Panc1 (cell line): ENCODE data around the gene VPS37B. TPM values are rescaled to one million over a fixed set of nuclear protein-coding genes. Genes with fewer than 3 reads are reported as not detected.
A peak's percentile ranks its signal among the peaks of the same experiment; 100 is the strongest.

Experiments used
- ATAC-seq: fragments of 200-7000 bp; cut with Tn5 transposase; 2 replicates; pipeline ENCODE4 v1.9.1; 2020; ENCODE audit warnings: mild to moderate bottlenecking, moderate library complexity
- BruUV-seq: library from RNA; stranded (reverse); fragments of 400-500 nt; replicated peaks from 2 replicates; lab custom pipeline; 2021; lab: Mats Ljungman, UMichigan
- CTCF ChIA-PET: fragments of 300-600 bp; sonication (Branson Sonifier 250); formaldehyde crosslinking; loops from one replicate; lab custom pipeline; 2022; ENCODE audit warnings: antibody characterized with exemption; lab: Charles Lee
- POLR2A ChIA-PET: fragments of 300-600 bp; sonication (Branson Sonifier 250); formaldehyde crosslinking; loops from one replicate; lab custom pipeline; 2022; ENCODE audit warnings: antibody characterized with exemption; lab: Charles Lee
- DNase-seq: peaks from one replicate; pipeline ENCODE4 v3.0.0-alpha.2; 2010; ENCODE audit warnings: low read depth, low spot score
- H3K27ac ChIP-seq: 2 replicates; pipeline ENCODE4 v1.5.1; 2011; ENCODE audit warnings: mild to moderate bottlenecking, low read length, inconsistent platforms
- H3K27me3 ChIP-seq: fragments of 200-500 bp; sonication (Bioruptor generic); 2 replicates; pipeline ENCODE4 v1.6.0; 2014; ENCODE audit warnings: low read length, inconsistent platforms; ENCODE audit not compliant: control insufficient read depth, insufficient read depth
- H3K36me3 ChIP-seq: fragments of 200-500 bp; sonication (Bioruptor generic); 2 replicates; pipeline ENCODE4 v1.5.1; 2014; ENCODE audit warnings: inconsistent platforms, mild to moderate bottlenecking, low read length, moderate library complexity; ENCODE audit not compliant: control insufficient read depth, insufficient read depth
- H3K4me1 ChIP-seq: 2 replicates; pipeline ENCODE4 v1.5.1; 2011; ENCODE audit warnings: inconsistent platforms, mild to moderate bottlenecking, low read length, moderate library complexity; ENCODE audit not compliant: control insufficient read depth, insufficient read depth
- H3K4me3 ChIP-seq, 2 experiments: 2 replicates each; pipeline ENCODE4 v1.5.1; 2011 to 2012; ENCODE audit warnings: low read depth in 2 of 2, low read length in 2 of 2, mild to moderate bottlenecking in 2 of 2, inconsistent platforms in 1 of 2, moderate library complexity in 1 of 2
- H3K9me3 ChIP-seq: fragments of 200-500 bp; sonication (Bioruptor generic); 2 replicates; pipeline ENCODE4 v1.5.1; 2014; ENCODE audit warnings: low read depth, mild to moderate bottlenecking, inconsistent platforms, low read length, moderate library complexity; ENCODE audit not compliant: control insufficient read depth, insufficient read depth
- POLR2AphosphoS5 ChIP-seq: IDR thresholded peaks from 2 replicates; pipeline ENCODE4 v1.6.1; 2012; ENCODE audit warnings: mild to moderate bottlenecking, low read depth, low read length, moderate library complexity
- SIN3A ChIP-seq: IDR thresholded peaks from 2 replicates; pipeline ENCODE4 v1.6.1; 2012; ENCODE audit warnings: low read depth, mild to moderate bottlenecking, low read length, moderate library complexity, borderline replicate concordance; ENCODE audit not compliant: insufficient read depth
- TCF7L2 ChIP-seq: IDR thresholded peaks from 2 replicates; pipeline ENCODE4 v1.6.1; 2011; ENCODE audit warnings: mild to moderate bottlenecking, low read depth, low read length, inconsistent platforms
- in situ Hi-C: cut with HindIII; loops from 2 replicates; pipeline ENCODE4 v1.10.0; 2016; ENCODE audit warnings: low sequenced_read_pairs, low pct_unique_long_range_greater_than_20kb
- intact Hi-C: fragments of 100-400 bp; cut with micrococcal nuclease; formaldehyde crosslinking; loops from one replicate; pipeline ENCODE4 v1.10.0; 2022; ENCODE audit not compliant: unreplicated experiment
- total RNA-seq: library from RNA; stranded (reverse); gene quantifications from one replicate; pipeline ENCODE4 v1.2.1, GENCODE V29; 2021; ENCODE audit not compliant: unreplicated experiment
- TF ChIP-seq, protein P1 (sequence below): fragments of 450-650 bp; IDR thresholded peaks from 2 replicates; pipeline ENCODE4 v1.5.1; 2017; ENCODE audit warnings: mild to moderate bottlenecking
- TF ChIP-seq, protein P2 (sequence below), 2 experiments: IDR thresholded peaks; 2 replicates each; pipeline ENCODE4 v1.6.1; 2011 to 2012; ENCODE audit warnings: low read depth in 2 of 2, control low read depth in 1 of 2, low read length in 1 of 2, mild to moderate bottlenecking in 1 of 2, moderate library complexity in 1 of 2; ENCODE audit not compliant: insufficient read depth in 1 of 2

VPS37B gene
- total RNA-seq, 1 experiment from 2014 or later = 76.7 TPM

DNA sequence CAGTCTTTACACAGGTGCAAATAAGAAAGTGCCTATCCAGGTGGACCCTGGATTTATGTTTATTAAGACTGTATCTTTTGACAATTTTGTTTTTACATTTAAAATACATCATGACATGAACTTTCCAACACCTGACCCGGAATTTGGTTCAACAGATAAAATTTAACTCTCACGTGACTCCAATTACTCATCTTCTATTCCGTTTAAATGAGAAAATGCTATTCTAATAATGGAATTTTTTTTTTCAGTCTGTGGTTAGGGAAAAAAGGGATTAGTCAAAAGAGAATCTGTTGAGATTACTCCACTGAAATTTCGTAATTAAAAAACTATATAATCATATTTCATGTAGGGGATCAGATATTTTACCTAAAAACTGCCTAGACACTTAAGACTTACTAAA lies 11.1 kb downstream of the VPS37B start:
- intact Hi-C loops (no loop called here), in situ Hi-C loops (no loop called here)
- no TSS peak for BruUV-seq
- ChIA-PET CTCF (no interaction called here), POLR2A (interaction anchor here (0.5 kb wide), 1 partner anchor 56 kb away, joined by 4 read pairs; no protein-coding TSS in a partner anchor)
- Histone ChIP-seq H3K9me3 (no peaks in the 10 kb centered on the region), H3K27ac (peak overlapping the region; percentile 100), H3K4me1 (peaks cover 86% of the 10 kb centered on the region), H3K4me3 (peak overlapping the region; percentile 0 to 15; a peak in 2 of 4 replicates), H3K27me3 (no peaks in the 10 kb centered on the region), H3K36me3 (no peaks in the 10 kb centered on the region)
- TF ChIP-seq SIN3A = no peak
- no peak for TF ChIP-seq POLR2AphosphoS5
- TF ChIP-seq, protein P1, sequence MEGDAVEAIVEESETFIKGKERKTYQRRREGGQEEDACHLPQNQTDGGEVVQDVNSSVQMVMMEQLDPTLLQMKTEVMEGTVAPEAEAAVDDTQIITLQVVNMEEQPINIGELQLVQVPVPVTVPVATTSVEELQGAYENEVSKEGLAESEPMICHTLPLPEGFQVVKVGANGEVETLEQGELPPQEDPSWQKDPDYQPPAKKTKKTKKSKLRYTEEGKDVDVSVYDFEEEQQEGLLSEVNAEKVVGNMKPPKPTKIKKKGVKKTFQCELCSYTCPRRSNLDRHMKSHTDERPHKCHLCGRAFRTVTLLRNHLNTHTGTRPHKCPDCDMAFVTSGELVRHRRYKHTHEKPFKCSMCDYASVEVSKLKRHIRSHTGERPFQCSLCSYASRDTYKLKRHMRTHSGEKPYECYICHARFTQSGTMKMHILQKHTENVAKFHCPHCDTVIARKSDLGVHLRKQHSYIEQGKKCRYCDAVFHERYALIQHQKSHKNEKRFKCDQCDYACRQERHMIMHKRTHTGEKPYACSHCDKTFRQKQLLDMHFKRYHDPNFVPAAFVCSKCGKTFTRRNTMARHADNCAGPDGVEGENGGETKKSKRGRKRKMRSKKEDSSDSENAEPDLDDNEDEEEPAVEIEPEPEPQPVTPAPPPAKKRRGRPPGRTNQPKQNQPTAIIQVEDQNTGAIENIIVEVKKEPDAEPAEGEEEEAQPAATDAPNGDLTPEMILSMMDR = no peak
- no peak for TF ChIP-seq TCF7L2
- TF ChIP-seq, protein P2, sequence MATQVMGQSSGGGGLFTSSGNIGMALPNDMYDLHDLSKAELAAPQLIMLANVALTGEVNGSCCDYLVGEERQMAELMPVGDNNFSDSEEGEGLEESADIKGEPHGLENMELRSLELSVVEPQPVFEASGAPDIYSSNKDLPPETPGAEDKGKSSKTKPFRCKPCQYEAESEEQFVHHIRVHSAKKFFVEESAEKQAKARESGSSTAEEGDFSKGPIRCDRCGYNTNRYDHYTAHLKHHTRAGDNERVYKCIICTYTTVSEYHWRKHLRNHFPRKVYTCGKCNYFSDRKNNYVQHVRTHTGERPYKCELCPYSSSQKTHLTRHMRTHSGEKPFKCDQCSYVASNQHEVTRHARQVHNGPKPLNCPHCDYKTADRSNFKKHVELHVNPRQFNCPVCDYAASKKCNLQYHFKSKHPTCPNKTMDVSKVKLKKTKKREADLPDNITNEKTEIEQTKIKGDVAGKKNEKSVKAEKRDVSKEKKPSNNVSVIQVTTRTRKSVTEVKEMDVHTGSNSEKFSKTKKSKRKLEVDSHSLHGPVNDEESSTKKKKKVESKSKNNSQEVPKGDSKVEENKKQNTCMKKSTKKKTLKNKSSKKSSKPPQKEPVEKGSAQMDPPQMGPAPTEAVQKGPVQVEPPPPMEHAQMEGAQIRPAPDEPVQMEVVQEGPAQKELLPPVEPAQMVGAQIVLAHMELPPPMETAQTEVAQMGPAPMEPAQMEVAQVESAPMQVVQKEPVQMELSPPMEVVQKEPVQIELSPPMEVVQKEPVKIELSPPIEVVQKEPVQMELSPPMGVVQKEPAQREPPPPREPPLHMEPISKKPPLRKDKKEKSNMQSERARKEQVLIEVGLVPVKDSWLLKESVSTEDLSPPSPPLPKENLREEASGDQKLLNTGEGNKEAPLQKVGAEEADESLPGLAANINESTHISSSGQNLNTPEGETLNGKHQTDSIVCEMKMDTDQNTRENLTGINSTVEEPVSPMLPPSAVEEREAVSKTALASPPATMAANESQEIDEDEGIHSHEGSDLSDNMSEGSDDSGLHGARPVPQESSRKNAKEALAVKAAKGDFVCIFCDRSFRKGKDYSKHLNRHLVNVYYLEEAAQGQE (IDR thresholded peaks at IDR 0.05; ENCODE audit: insufficient read depth in 1 of 2, low read depth in 2 of 2, low read length in 1 of 2) = no peak
- no peak for DNase-seq
- no peak for ATAC-seq

DNA sequence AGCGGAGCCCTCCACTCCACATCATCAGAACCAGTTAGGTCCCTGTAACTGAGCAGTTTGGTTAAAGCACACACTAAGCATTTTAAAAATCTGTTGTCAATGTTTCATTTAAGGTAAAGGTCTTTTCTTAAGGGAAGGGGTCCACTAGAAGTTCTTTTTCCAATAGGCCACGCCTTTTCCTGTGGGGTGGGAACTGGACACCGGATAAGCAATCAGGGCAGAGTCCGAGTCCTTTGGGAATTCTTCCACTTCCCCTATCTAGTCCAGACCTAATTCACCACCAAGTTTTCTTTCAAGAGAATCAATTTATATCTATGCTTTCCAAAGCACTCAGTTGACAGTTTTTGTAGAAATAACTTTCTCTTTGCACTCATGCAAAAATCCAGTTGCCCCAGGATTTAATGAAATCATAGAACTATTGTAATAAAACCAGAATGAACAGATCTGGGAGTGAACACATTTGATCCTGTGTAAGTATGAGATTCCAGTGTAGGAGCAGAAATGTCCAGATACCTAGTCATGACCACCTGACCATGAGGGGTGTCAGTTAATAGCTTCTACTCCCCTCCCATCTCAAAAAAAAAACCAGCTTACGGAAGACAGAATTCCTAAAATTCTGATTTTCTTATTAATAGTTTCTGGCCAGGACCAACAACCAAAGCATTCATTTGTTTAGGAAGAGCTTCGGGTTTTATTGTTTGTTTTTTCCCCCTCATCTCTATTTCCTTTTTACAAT lies 11.7 kb downstream of the VPS37B start:
- ATAC-seq = no peak
- TF ChIP-seq TCF7L2 (no peak), SIN3A (no peak), POLR2AphosphoS5 (no peak)
- TF ChIP-seq, protein P2 (IDR thresholded peaks at IDR 0.05; ENCODE audit: insufficient read depth in 1 of 2, low read depth in 2 of 2, low read length in 1 of 2) = no peak
- TF ChIP-seq, protein P1 = no peak
- peaks cover 88% of the 10 kb centered on the region for H3K4me1 ChIP-seq
- ChIA-PET POLR2A (interaction anchor here (0.5 kb wide), 1 partner anchor 57 kb away, joined by 4 read pairs; no protein-coding TSS in a partner anchor), CTCF (no interaction called here)
- in situ Hi-C loops (no loop called here), intact Hi-C loops (no loop called here)
- H3K9me3 ChIP-seq = no peaks in the 10 kb centered on the region
- no peaks in the 10 kb centered on the region for H3K36me3 ChIP-seq
- DNase-seq = no peak
- peak overlapping the region; percentile 5 to 15; a peak in 3 of 4 replicates for H3K4me3 ChIP-seq
- H3K27me3 ChIP-seq = no peaks in the 10 kb centered on the region
- no TSS peak for BruUV-seq
- H3K27ac ChIP-seq = peak overlapping the region; percentile 100
